GM21528 (cell line): ENCODE results near the gene TSHZ3.

ENCODE experiments used
- ATAC-seq: cut with Tn5 transposase; IDR thresholded peaks from one replicate; pipeline ENCODE4 v1.9.1; 2021; ENCODE audit warnings: mild to moderate bottlenecking, moderate library complexity; ENCODE audit not compliant: unreplicated experiment, low FRiP score

TSHZ3 gene

DNA sequence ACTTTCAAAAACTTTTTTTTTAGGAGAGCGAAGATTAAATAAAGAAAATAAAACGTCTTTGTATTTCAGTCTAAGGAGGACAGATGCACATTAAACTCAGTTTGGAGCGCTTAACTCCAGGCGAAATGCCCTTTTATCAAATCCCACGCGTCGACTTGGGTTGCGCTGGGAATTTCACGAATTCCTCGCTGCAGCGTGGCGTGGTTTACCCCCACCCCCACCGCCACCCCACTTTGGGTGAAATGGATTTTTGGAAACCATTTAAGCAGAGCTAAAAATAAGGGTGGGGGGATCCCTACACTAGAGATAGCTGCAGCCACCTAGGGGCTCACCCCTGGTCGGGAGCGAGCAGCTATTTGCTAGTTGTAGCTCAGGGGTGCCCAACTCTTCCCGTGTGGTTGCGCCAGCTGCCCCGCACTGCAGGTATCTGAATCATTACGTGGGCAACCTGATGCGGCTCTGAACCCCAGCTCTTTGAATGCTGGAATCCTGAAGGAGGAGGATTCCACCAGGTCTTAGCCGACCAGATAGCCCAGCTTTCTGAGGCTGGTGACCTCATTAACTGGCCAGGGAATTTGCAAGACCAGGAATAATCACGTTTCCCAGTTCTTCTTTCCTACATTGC, 6.5 kb upstream of the TSHZ3 start:
- no peak for ATAC-seq

DNA sequence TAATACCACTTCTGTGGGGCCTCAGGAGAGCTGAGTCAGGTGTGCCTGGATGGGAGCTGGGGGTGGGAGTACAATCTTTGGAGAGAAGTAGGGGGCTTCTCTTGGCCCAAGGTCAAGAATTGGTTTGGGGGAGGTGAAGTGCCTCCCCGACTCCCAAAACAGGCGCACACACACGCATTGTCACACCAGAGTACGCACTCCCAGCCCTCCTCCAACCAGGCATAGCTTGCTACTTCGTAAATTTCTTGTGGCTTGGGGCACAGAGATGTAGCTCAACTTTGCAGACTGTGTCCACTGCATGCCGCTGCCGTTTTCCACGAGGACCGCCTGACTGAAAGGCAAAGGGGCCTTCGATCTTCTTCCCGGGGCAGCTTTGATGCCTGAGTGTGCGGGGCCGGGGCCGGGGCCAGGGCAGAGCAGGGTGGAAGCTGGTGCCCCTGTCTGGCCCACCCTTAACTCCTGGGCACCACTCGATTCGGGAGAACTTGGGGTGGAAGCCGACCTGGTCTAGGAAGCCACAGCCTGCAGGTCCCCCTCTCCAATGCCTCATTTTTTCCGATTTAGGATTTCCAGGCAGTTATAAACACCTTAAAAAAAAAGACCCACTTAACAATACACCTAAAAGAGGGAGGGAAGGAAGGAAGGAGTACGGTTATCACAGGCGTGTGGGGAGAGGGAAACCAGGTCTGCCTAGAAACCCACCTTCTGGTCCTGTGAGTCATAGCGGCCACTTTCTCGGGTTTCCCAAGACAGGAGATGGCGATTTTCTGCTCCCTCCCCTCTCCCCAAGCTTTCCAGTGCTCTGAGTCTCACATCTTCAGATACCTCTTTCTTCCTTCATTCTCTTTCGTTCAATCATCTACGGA, 5.8 kb upstream of the TSHZ3 start:
- no peak for ATAC-seq

DNA sequence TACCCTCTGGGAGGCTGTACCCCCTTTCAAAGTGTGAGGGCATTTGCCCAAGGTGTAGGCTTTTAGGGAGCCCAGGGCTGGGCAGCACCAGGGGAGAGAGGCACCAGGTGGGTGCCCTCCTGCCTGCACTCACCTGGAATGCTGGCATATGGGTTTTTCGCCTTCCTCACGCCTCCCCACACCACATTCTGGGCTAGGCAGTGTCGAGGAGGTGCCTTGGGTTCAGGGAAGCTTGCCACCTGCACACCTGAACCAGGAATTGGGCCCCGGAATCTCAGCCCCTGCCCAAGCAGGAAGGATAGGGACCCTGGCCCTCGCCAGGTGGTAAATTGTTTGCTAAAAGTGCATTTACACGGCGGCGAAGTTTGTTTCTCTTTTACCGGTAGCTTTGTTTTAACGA, 5.1 kb upstream of the TSHZ3 start:
- no peak for ATAC-seq

DNA sequence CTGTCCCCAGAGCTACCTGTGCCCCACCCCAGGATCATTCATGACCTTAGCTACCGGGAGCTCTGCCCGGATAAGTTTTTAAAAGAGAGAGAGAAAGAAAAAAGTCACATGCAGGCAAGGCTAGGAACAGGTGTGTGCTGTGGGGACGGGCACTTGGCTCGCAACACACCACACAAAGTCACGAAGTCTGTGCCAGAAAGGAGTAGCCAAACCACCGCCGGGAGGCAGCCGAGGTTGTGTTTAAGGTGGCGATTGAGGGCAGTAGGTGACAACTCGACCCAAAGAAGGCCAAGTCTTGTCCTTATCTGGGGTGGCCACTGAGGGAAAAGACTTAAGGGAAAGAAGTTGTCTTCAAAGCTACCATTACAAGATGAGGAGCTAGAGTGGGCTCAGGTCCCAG, 4.6 kb upstream of the TSHZ3 start:
- ATAC-seq, result no peak

DNA sequence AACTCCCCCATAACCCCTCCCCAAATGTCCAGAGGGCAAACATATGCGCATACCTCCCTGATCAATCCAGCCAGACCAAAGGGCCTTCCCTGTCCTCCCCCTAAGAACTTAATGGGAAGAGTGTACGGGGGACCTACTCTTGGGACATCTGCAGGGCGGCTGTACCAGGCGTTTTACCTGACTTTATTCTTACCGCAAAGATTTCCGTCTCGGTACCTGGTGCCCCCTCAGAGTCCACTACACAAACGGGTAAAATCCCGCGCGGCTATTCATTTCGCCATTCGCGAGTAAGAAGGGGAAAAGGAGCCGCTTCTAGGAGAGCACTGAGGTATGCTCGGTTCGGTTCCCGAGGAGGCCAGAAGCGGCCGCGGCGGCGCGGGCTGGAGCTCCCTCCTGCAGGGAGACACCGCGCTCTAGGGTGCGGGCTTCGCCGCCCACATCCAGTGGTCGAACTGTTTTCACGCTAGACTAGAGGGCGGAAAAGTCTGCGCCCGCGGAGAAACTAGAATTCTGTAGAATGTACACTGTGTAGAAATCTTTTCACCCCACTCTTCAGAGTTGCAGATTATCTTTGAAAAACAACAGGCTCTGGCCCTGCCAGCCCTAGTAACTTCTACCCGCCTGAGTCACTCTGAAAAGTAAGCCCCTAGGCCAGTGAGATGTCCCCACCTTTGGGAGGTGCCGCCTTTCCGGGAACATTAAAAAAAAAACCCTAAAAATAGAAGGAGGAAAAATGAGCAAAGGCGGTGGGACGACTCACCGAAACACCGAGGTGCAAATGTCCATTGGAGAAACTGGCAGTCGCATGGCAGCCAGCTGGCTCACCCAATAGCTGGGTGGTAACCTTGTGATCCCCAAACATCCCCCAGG, 3.8 kb upstream of the TSHZ3 start:
- no peak for ATAC-seq

DNA sequence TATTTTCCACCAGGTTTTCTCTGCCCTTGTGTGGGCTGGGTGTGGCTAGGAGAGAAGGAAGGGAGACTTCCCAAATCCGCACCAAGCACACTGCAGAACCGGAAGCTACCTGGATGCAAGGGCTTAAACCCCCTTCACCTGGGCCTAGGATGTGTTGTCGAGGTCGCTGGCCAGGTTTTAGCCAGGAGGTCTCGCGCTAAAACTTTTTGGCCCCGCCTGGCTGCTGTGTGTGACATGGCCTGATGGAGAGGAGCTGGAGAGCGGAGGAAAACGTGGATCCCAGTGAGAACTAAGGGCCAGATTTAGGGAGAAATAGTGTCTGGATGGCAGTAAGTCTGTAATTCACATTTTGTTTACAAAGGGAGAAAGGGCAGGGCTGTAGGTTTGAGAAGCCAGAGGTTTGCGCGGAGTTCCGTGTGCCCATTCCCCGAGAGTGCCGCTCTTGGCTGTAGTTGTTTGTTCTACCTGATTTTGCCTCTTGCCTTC, 3.1 kb upstream of the TSHZ3 start:
- no peak for ATAC-seq

DNA sequence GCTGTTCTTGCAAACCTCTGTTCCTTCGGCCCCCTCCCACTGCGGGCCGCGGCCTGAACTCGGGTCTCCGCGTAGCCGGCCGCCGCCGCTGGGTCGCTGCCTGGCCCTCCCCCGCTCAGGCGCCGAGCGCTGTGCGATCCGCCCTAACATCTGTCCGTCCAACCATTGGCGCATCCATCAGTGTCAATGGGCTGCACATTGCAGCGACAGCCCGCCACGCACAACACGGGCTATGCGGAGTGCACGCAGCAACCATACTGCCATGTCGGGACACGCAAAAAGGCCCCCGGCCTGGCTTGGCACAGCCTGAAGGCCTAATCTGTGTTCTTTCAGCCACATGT, 2.6 kb upstream of the TSHZ3 start:
- no peak for ATAC-seq

DNA sequence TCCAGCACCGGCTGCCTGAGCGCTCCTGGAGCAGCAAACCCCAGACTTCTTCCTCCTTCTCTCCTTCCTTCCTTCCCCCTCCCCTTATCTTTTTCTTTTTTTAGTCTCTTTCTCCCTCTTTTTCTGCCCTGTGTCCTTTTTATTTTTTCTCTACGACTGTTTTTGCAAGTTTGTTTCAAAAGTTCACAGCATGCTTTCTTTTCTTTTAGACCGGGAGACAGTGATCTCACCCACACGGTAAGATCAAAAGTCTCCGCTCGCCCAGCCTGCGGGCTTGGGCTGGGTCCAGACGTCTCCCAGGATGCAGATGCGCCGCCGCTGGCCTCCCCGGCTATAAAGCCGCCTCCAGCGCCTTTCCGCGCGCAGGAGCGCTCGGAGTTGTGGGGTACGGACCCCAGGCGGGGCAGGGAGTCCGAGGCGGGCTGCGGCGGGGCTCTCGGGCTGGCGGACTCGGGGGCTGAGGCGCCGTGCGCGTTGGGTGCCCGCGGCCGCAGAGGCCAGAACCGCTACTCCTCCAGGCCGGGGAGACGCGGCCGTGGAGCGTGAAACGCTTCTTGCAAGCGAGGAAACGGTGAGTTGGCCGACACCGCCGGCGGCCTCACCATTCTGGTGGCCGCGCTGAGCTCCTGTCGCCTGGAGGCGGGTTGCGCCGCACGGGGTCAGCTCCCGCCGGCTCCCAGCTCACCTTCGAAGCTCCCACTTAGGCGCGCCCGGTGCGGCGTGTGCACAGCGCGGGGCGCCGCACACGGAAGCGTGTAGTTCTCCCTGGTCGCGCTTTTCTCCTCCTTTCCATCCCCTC, 2.0 kb upstream of the TSHZ3 start:
- ATAC-seq, result no peak

DNA sequence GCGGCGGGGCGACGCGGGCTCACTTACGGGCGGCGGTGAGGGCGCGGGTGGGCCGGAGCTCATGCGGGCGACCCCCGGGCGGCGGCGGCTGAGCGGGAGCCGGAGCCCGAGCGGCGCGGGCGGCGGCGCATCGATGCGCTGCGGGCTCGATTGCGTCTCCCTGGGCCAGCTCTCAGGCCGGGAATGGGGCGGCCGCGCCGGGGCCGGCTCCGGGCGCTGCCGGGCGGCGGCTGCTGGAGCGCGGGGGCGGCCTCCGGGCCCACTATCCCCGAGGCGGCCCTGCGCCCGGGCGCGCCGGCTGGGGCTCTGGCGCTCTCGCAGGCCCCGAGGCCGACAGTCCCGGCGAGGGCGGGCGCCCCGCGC, 1.4 kb upstream of the TSHZ3 start:
- no peak for ATAC-seq

DNA sequence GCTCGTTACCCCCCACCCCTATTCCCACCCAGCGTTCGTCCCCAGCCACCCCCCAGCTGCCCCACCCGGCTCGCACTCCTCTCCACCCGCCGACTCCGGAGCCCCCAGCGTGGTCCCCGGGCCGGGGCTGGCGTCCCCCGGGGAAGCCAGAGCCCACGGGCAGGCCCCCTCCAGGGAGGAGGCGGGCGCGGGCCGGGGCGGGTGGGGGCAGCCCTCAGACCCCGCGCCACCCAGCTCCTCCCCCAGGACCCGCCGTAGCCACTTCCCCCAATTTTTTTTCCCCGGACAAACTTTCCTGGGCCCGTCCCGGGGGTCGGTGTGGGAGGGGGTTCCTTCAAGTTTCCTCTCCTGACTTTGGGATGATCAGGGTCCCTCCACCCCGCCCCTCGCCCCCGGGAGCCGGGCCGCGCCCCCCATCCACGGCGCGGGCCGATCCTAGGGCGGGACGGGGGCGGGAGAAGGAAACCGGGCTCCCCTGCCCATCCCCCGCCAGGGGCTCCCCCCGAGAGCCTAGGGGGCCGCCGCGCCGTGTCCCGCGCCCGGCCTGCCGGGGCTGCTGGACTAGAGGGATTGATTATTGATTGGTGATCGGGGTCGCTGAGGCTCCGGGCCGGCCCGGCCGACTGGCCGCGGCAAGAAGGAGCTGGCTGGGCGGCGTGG, 927 bp upstream of the TSHZ3 start:
- no peak for ATAC-seq

DNA sequence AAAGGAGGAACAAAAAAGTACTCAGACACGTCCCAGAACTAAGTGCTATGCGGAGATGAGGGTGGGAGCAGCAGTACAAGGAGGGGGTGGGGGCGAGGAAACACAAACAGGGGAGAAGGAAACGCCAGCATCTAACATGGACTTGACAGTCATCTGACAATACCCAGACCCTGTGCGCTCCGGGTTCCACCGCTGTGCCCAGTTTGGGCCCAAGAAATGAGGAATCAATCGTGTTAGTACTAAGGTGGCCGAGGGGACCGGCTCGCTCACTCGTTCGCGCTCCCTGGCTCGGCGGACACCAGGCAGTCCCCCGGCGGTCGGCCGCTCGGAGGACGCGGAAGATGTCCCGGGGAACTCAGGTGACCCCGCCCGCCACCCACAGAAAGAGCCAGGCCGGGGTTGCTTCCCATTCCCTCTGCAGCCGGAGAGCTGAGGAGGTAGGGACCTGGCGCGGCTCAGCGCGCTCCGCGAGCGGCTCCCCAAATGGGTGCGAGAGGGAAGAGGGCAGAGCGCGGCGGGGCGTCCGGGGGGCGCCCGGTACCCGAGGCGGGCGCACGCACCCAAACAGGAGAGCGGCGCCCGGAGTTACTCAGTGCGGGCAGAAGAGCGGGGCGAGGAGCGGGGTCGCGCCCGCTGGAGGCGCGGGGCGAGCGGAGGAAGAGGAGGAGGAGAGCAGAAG, 616 bp downstream of the TSHZ3 start:
- ATAC-seq, result no peak

DNA sequence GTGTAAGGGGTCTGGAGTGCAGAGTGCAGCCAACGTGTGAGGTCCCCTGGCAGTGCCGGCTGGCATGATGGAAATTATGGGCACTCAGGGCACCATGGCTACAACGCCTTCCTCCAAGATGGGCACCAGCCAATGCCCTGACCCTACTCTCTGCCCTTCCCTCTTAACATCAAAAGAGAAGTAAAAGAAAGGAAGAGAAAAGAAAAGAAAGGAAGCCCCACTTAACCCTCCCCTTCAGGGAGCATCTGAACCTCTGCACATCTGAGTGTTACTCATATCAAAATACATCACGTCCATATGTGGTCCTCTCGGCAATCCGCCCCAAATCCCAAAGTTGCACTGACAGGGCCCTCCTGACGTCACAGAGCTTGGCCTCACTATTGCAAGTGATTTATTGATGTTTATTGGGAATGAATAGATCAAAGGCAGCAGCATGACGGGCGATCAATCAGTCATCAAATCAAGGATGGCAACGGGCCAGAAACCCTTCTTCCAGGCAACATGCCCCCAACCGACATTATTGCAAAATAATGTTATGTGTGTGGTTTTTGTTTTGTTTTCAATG, 1.3 kb downstream of the TSHZ3 start:
- no peak for ATAC-seq

DNA sequence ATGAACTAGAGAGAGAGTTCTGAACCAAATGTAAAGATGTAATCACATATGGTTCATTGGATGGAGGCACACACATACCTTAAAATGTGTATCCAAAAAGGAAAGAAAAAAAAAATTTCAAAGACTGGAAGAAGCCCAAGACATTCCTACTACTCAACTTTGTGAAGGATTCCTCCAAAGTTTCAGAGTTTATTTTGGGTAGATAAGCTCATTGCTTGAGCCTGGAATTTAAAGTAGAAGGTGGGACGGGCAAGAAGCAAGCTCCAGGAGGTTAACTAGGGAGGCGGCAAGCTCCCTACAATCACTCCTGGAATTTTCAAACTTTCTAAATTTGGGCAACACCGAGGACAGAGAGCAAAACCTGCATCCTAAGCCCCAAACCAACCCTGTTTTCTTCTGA, 1.9 kb downstream of the TSHZ3 start:
- no peak for ATAC-seq

DNA sequence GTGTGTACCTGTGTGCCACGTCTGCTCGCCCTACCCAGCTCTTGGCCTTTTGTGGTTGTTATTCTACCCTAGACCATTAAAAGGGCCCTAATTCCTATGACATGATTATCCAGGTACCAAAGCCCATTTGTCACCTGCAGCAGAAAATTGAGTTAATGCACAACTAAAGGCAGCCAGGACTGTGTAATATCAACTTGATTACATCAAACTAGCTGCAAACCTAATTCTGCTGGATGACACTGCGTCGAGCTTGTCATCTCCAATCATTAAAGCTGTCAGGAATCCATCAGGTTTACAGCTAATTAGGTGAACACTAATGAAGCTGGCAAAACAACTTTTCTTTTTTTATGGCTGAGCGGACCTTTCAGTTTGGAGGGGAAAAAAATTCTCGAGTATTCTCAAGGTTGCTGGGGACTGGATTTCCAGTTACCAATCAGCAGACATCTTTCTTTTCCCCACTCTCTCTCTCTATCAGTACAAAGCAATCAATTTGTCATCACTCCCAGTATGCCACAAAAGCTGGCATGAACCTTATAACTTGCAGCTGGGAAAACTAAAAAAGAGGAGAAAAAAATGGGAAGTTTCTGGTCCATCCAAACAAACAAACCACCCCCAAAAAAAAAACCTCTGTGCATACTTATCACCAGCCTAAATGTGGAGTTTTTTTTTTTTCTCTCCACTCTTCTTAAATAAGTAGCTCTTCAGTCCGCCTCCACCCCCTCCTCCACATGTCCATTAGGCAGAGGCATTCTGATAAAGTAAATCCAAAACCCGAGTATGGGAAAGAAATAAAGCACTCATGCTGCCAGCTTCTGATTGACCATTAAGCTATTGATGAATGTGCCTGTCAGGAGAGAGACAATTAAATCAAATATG, 2.8 kb downstream of the TSHZ3 start:
- ATAC-seq, result no peak

DNA sequence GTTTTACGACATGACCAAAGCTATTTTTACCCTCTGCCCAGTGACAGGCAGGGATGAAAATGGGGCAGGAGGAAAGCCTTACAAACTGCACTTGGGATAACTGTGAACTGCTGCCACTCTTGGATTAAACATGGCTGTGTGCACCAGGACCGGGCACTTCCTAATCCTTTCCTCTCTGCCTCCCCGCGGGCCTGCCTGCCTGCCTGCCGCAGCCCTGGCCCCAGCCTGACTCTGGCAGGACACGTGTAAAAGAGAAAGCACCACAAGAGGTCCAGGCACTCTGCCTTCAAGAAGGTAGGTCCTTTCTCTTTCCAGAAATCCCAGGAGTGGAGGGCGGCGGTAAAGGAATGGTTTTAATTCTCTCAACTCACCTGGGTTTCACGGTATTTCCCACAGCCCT, 4.8 kb downstream of the TSHZ3 start:
- no peak for ATAC-seq

DNA sequence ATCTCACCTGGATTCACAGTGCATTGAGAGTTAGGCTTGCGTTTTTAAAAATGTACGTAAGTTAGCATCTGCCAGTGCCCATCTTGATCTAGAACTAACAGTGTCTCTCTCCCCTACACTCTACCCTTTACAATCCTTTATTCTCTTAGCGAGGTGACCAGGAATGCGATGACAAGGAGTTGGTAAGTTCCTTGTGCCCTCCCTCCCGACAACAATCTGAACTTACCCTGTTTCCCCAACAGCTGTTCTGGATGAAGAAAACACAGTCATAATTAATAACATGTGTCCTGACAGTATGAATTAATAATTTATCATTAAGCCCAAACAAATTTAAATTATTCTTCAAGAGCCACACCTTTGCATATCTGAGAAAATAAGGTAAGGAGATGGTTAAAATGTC, 6.3 kb downstream of the TSHZ3 start:
- ATAC-seq, result no peak

DNA sequence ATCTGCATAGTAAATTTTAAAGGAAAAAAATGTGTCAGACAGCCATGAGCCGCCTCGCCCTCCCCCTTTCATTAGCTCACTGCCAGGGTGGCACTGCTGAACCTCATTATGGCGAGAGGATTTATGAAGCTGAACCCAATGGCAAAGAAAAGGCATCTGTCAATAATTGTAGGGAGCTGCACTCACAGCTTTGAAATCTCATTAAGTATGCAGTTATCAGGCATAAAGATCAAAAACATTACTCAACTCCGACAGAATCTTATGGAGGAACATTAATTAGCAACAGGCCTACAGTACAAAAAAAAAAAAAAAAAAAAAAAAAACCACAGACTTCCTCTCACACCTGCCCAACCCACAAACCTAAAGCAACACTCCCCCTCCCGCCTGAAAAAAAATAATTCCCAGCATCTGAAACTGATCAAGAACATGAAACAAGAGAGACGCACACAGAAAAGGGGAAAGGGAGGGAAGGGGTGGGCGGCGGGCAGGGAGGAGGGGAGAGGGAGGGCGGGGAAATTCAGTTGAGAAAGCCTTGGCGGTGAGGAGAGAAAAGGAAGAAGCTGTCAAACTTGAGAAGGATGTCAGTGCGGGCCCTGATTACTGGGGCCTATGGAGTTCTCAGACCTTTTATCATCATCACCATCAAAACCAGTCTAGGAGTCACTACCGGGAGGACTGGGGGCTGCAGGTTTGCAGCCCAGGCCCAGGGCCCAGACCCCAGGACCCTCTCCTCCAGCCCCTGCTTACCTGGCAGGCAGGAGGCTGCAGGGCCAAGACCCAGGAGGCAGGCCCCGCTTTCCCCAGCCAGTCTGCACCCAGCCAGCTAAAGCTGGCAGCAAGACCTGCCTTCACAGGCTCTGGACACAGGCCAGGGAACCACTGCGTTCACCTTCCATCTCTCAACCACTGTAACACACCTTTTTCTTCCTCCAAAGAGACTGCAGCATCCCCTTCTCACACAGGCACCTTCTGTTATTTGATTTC, 8.9 kb downstream of the TSHZ3 start:
- no peak for ATAC-seq
